Adrenal gland (tissue), 12 donors: Measurements from ENCODE around the gene DCAF15. TPM values are rescaled to one million over a fixed set of nuclear protein-coding genes. Genes with fewer than 3 reads are reported as not detected.

Experiments
- DNase-seq, 7 donors: peaks; one replicate each; pipeline ENCODE4 v3.0.0-alpha.2; 2019 to 2020
- H3K27ac ChIP-seq, 5 donors: fragments of 200-600 bp; sonication (generic) in 4 of 5; 1 replicate in 3 of 5; 2 replicates in 2 of 5; pipeline versions ENCODE4 v1.5.1 to v1.8.0; 2016 to 2020; ENCODE audit warnings: mild to moderate bottlenecking in 1 of 5
- H3K27me3 ChIP-seq: fragments of 200-600 bp; 2 replicates; pipeline ENCODE4 v1.8.0; 2021
- H3K36me3 ChIP-seq, 2 donors: fragments of 200-600 bp; replicated peaks in 1 of 2; 1 replicate in 1 of 2; 2 replicates in 1 of 2; pipeline versions ENCODE4 v1.5.1 to v1.8.0; 2018 to 2022
- H3K4me1 ChIP-seq, 2 donors: fragments of 200-600 bp; replicated peaks in 1 of 2; 1 replicate in 1 of 2; 2 replicates in 1 of 2; pipeline versions ENCODE4 v1.5.1 to v1.8.0; 2018 to 2021
- H3K4me3 ChIP-seq, 4 donors: fragments of 200-600 bp; sonication (generic) in 3 of 4; one replicate each; pipeline ENCODE4 v1.5.1; 2016 to 2018
- H3K9me3 ChIP-seq, 3 donors: fragments of 200-600 bp; sonication (generic) in 1 of 3; replicated peaks in 1 of 3; 1 replicate in 2 of 3; 2 replicates in 1 of 3; pipeline versions ENCODE4 v1.5.1 to v1.8.0; 2016 to 2021
- POLR2A ChIP-seq, 2 donors: fragments of 450-650 bp; IDR thresholded peaks; one replicate each; pipeline ENCODE4 v1.6.1; 2017; ENCODE audit warnings: antibody characterized with exemption in 2 of 2, mild to moderate bottlenecking in 2 of 2, moderate library complexity in 1 of 2
- WGBS, 4 donors: extraction: QIAGEN DNeasy Blood & Tissue Kit in 2 of 4; methylation state at CpG; one replicate each; pipeline versions ENCODE4 v1.1.5 to v1.1.7; 2013 to 2017; 5-methylcytosine and 5-hydroxymethylcytosine counted together
- intact Hi-C, 2 donors: fragments of 100-400 bp; cut with DNase I; formaldehyde crosslinking; loops; one replicate each; pipeline versions ENCODE4 v1.14.1 to v1.15.0; 2022 to 2023
- polyA plus RNA-seq, 3 donors: library from polyadenylated mRNA; stranded (reverse); fragments of 200-250 nt in 2 of 3; fragments of 350-450 nt in 1 of 3; fragmentation: Illumina TruSeq in 1 of 3; extraction: RNeasy Lipid Tissue Mini Kit (QIAGEN cat#74804) in 1 of 3; gene quantifications; one replicate each; pipeline ENCODE4 v1.2.3, GENCODE V29; 2013 to 2014
- total RNA-seq, 9 donors: library from RNA; depleted of rRNA in 4 of 9; stranded (reverse); fragments of >200 nt in 4 of 9; fragments of 120-200 nt in 1 of 9; fragmentation: NEBNext Ultra II Directional in 1 of 9; extraction: Animal tissue kit (Norgen Biotek cat#: 25700) in 1 of 9; gene quantifications; one replicate each; pipeline versions ENCODE4 v1.1.0 to v1.2.4, GENCODE V29; 2013 to 2023
- TF ChIP-seq, protein P1 (sequence below), 6 experiments: fragments of 450-650 bp in 4 of 6; fragments of 200-600 bp in 2 of 6; sonication (generic) in 1 of 6; IDR thresholded peaks; 1 replicate in 5 of 6; 2 replicates in 1 of 6; pipeline versions ENCODE4 v1.5.1 to v1.8.0; 2016 to 2021; ENCODE audit warnings: antibody characterized with exemption in 6 of 6, mild to moderate bottlenecking in 2 of 6, moderate library complexity in 1 of 6
- donor health status: healthy with polysubstance abuse.
- donor health status: Bipolar disorder and iron deficiency.
- donor health status: DM: yes; HTN: yes; CAD: no.
- donor health status: DM: no; HTN: no; CAD: no.
- donor health status: DM: no; HTN: no; CAD: no.
- donor health status: DM: yes; HTN: yes; CAD: no.

Gene DCAF15
- total and polyA plus RNA-seq, 12 donors: 6.7 to 147 (median 13.5) TPM

- intact Hi-C loops: no loop called here
- H3K4me1 ChIP-seq: peaks cover 10 to 13% of the 10 kb centered on the region in 2 donors
Measured at GRCh38 chr19:13957051-13957450, 4.7 kb downstream of the DCAF15 start.

DNA sequence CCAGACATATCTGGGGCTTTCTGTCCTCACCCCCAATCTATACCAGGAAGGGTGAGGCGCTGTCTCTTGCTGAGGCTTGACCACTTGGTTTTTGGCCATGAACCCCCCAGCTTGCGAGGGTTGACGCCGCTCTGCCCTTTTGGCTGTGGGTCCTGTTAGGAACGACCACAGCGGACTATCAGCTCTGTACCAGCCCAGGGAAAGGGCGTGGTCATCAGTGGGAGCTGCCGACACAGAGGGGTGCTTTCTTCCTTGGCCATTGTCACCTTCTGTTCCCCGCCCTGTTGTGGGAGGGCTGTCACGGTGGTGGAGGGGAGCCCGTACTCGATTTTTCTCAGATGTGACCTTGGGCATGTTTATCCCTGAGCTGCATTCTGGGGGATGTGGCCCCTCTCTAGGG lies 5.7 kb downstream of the DCAF15 start:
- intact Hi-C loops: no loop called here
- Histone ChIP-seq H3K4me1 (peaks cover 6 to 10% of the 10 kb centered on the region in 2 donors), H3K9me3 (no peaks in the 10 kb centered on the region), H3K4me3 (no peak overlapping the region), H3K27ac (no peak overlapping the region), H3K36me3 (peaks cover 0 to 70% of the 10 kb centered on the region in 2 donors), H3K27me3 (no peaks in the 10 kb centered on the region)
- no peak for DNase-seq
- no peak for TF ChIP-seq POLR2A (IDR thresholded peaks at IDR 0.05)
- TF ChIP-seq, protein P1, sequence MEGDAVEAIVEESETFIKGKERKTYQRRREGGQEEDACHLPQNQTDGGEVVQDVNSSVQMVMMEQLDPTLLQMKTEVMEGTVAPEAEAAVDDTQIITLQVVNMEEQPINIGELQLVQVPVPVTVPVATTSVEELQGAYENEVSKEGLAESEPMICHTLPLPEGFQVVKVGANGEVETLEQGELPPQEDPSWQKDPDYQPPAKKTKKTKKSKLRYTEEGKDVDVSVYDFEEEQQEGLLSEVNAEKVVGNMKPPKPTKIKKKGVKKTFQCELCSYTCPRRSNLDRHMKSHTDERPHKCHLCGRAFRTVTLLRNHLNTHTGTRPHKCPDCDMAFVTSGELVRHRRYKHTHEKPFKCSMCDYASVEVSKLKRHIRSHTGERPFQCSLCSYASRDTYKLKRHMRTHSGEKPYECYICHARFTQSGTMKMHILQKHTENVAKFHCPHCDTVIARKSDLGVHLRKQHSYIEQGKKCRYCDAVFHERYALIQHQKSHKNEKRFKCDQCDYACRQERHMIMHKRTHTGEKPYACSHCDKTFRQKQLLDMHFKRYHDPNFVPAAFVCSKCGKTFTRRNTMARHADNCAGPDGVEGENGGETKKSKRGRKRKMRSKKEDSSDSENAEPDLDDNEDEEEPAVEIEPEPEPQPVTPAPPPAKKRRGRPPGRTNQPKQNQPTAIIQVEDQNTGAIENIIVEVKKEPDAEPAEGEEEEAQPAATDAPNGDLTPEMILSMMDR (IDR thresholded peaks at IDR 0.05): no peak
- 84 to 100% (median 91%) methylated on average over 5 to 12 of the region's 12 CpGs for WGBS, 4 donors

More at GRCh38 chr19:13957051-13957450, 4.7 kb downstream of the DCAF15 start:
- TF ChIP-seq, protein P1 (IDR thresholded peaks at IDR 0.05): no peak
- TF ChIP-seq POLR2A (IDR thresholded peaks at IDR 0.05): no peak
- WGBS, 4 donors: 79 to 90% (median 84%) methylated on average over 4 to 8 of the region's 8 CpGs
- H3K4me3 ChIP-seq: no peak overlapping the region
- H3K27me3 ChIP-seq: no peaks in the 10 kb centered on the region
- H3K9me3 ChIP-seq: no peaks in the 10 kb centered on the region
- no peak for DNase-seq
- H3K36me3 ChIP-seq: peaks cover 0 to 66% of the 10 kb centered on the region in 2 donors
- H3K27ac ChIP-seq: no peak overlapping the region

- Histone ChIP-seq H3K36me3 (peaks cover 0 to 73% of the 10 kb centered on the region in 2 donors), H3K27me3 (no peaks in the 10 kb centered on the region), H3K9me3 (no peaks in the 10 kb centered on the region), H3K27ac (no peak overlapping the region), H3K4me1 (no peaks in the 10 kb centered on the region), H3K4me3 (no peak overlapping the region)
- no peak for DNase-seq
- WGBS, 4 donors: 85 to 92% (median 89%) methylated on average over 5 to 41 of the region's 41 CpGs
- intact Hi-C loops: no loop called here
- TF ChIP-seq, protein P1 (IDR thresholded peaks at IDR 0.05): no peak
- TF ChIP-seq POLR2A (IDR thresholded peaks at IDR 0.05): no peak
Measured at GRCh38 chr19:13959141-13959961, 7.0 kb downstream of the DCAF15 start.

DNA sequence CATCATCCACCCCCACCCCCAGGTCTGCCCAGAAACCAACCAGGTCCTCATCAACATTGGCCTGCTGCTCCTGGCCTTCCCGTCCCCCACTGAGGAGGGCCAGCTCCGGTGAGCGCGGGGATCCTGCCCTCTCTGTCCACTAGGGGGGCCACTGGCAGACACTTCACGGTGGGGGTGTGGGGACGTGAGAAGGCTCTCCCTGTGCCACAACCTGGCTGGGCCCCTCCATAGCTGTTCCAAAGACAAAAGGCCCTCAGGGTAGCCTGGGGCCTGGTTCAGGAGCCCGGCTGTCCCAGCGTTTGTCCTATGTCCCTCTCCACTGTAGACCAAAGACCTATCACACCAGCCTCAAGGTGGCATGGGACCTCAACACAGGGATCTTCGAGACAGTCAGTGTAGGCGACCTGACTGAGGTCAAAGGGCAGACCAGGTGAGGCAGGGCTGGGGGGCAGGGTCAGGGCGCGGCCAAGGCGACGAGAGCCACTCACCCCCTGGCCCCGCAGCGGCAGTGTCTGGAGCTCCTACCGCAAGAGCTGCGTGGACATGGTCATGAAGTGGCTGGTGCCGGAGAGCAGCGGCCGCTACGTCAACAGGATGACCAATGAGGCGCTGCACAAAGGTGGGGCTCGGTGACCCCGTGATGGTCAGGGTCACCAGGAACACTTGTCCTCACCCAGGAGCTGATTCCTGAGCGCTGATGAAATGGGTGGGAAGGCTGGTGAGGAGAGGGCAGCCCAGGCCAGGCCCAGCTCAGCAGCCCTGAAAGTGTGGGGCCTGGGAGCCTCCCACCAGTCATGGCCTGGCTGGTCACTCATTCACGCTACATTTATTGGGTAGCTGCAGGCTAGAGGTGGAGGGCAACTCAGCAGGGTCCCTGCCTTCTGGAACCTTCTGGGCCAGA lies 7.9 kb downstream of the DCAF15 start:
- no peak for TF ChIP-seq POLR2A (IDR thresholded peaks at IDR 0.05)
- TF ChIP-seq, protein P1 (IDR thresholded peaks at IDR 0.05): peak in 3 of 6 experiments; percentile 7 to 21 (median 16)
- no peak overlapping the region for H3K27ac ChIP-seq
- H3K9me3 ChIP-seq: no peaks in the 10 kb centered on the region
- intact Hi-C loops: no loop called here
- no peaks in the 10 kb centered on the region for H3K4me1 ChIP-seq
- peaks cover 0 to 70% of the 10 kb centered on the region in 2 donors for H3K36me3 ChIP-seq
- no peaks in the 10 kb centered on the region for H3K27me3 ChIP-seq
- no peak for DNase-seq
- 88 to 95% (median 92%) methylated on average over 15 to 27 of the region's 27 CpGs for WGBS, 4 donors
- H3K4me3 ChIP-seq: no peak overlapping the region
